Measurements from ENCODE around the gene DNAJC5. TPM values are rescaled to one million over a fixed set of nuclear protein-coding genes. Genes with fewer than 3 reads are reported as not detected.

The DNAJC5 gene
- total RNA-seq, 1 experiment from 2014 or later: 59.5 TPM

DNA sequence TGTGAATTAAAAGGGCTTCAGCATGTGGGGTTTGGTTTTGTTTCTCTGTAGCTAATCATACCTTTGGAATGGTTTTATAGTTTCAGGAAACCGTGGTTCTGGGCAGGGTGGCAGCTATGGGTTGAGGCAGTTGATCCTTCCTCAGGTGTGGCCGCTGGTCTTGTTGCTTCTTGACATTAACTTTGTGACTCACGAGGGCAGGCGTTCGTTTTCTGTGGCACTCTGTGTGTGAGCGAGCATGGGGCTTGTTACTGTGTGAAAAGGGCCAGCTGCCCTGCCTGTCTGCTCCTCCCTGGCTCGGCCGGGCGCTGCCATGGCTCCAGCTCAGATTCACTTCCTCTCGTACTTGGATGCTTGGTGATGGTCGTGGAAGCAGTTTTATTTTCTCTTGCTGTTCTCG is 16.2 kb downstream of the DNAJC5 start:
- TF ChIP-seq POLR2AphosphoS5 (IDR thresholded peaks at IDR 0.05; ENCODE audit: low read depth, low read length) (no peak), REST (IDR thresholded peaks at IDR 0.05; ENCODE audit: insufficient read depth in 1 of 2, low read depth in 2 of 2, low read length in 1 of 2) (no peak), TCF7L2 (IDR thresholded peaks at IDR 0.05; ENCODE audit: low read depth, low read length) (no peak), CTCF (IDR thresholded peaks at IDR 0.05) (no peak), SIN3A (IDR thresholded peaks at IDR 0.05; ENCODE audit: borderline replicate concordance, insufficient read depth, low read depth, low read length) (no peak)
- Histone ChIP-seq H3K36me3 (ENCODE audit: control insufficient read depth, insufficient read depth, low read length) (no peaks in the 10 kb centered on the region), H3K27ac (ENCODE audit: low read length) (peak overlapping the region; percentile 70), H3K4me1 (ENCODE audit: control insufficient read depth, insufficient read depth, low read length) (peaks cover 31% of the 10 kb centered on the region), H3K27me3 (ENCODE audit: control insufficient read depth, insufficient read depth, low read length) (no peaks in the 10 kb centered on the region), H3K9me3 (ENCODE audit: control insufficient read depth, insufficient read depth, low read depth, low read length) (no peaks in the 10 kb centered on the region), H3K4me3 (ENCODE audit: low read depth in 2 of 2, low read length in 2 of 2) (no peak overlapping the region)
- ChIA-PET CTCF (no interaction called here), POLR2A (interaction anchor here (0.6 kb wide), 1 partner anchor 373 kb away, joined by 5 read pairs; no protein-coding TSS in a partner anchor)
- intact Hi-C loops (cut with micrococcal nuclease; ENCODE audit: unreplicated experiment): no loop called here
- no peak for DNase-seq (ENCODE audit: low read depth, low spot score)
- no TSS peak for BruUV-seq (replicated peaks)
- peak; percentile 41; the same call in 1 of the 2 replicates for ATAC-seq
- in situ Hi-C loops (cut with HindIII; ENCODE audit: low pct_unique_long_range_greater_than_20kb, low sequenced_read_pairs): no loop called here

- TF ChIP-seq POLR2AphosphoS5 (IDR thresholded peaks at IDR 0.05; ENCODE audit: low read depth, low read length) (no peak), CTCF (IDR thresholded peaks at IDR 0.05) (no peak), SIN3A (IDR thresholded peaks at IDR 0.05; ENCODE audit: borderline replicate concordance, insufficient read depth, low read depth, low read length) (no peak), TCF7L2 (IDR thresholded peaks at IDR 0.05; ENCODE audit: low read depth, low read length) (no peak), REST (IDR thresholded peaks at IDR 0.05; ENCODE audit: insufficient read depth in 1 of 2, low read depth in 2 of 2, low read length in 1 of 2) (no peak)
- intact Hi-C loops (cut with micrococcal nuclease; ENCODE audit: unreplicated experiment) (no loop called here), in situ Hi-C loops (cut with HindIII; ENCODE audit: low pct_unique_long_range_greater_than_20kb, low sequenced_read_pairs) (no loop called here)
- ATAC-seq (no peak), DNase-seq (ENCODE audit: low read depth, low spot score) (no peak)
- peaks cover 22% of the 10 kb centered on the region for H3K4me1 ChIP-seq (ENCODE audit: control insufficient read depth, insufficient read depth, low read length)
- H3K36me3 ChIP-seq (ENCODE audit: control insufficient read depth, insufficient read depth, low read length): no peaks in the 10 kb centered on the region
- H3K27me3 ChIP-seq (ENCODE audit: control insufficient read depth, insufficient read depth, low read length): no peaks in the 10 kb centered on the region
- H3K27ac ChIP-seq (ENCODE audit: low read length): no peak overlapping the region
- no peak overlapping the region for H3K4me3 ChIP-seq (ENCODE audit: low read depth in 2 of 2, low read length in 2 of 2)
- BruUV-seq (replicated peaks): no TSS peak
- CTCF ChIA-PET: no interaction called here
- no peaks in the 10 kb centered on the region for H3K9me3 ChIP-seq (ENCODE audit: control insufficient read depth, insufficient read depth, low read depth, low read length)
- POLR2A ChIA-PET: no interaction called here
Measured at GRCh38 chr20:63913768-63914167, 18.8 kb downstream of the DNAJC5 start.

Measured in Panc1 (cell line).